ENCODE results near the gene DMD. TPM values are rescaled to one million over a fixed set of nuclear protein-coding genes. Genes with fewer than 3 reads are reported as not detected.
A peak's percentile ranks its signal among the peaks of the same experiment; 100 is the strongest.

DMD gene
- total RNA-seq, 1 donor from 2014 or later, result 5.1 TPM

- no peak for ATAC-seq
Observed at GRCh38 chrX:33014949-33015348, 196.4 kb downstream of the DMD start.

- no peak for ATAC-seq
Observed at GRCh38 chrX:33014086-33014485, 197.3 kb downstream of the DMD start.

GRCh38 chrX:33001107-33001506, 210.2 kb downstream of the DMD start:
- ATAC-seq, result no peak

GRCh38 chrX:32998776-32999175, 212.6 kb downstream of the DMD start:
- ATAC-seq, result no peak

DNA sequence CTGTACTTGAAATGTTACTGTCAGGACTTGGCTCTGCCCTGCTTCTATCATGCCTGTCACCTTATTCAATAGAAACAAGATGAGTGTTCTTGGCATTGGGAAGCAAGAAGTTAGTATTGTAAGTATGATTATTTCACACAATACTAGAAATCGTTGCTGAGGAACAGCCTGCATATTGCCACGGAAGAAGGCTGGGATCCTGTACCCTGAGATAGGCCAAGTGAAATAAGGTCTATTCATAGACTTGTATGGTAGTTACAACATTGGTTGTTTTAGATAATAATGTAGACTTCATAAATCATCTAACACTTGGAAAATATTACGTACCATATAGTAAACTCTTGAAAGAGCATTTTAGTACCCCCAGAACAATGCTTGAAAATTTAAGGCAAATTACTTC, 215.9 kb downstream of the DMD start:
- ATAC-seq, result no peak

DNA sequence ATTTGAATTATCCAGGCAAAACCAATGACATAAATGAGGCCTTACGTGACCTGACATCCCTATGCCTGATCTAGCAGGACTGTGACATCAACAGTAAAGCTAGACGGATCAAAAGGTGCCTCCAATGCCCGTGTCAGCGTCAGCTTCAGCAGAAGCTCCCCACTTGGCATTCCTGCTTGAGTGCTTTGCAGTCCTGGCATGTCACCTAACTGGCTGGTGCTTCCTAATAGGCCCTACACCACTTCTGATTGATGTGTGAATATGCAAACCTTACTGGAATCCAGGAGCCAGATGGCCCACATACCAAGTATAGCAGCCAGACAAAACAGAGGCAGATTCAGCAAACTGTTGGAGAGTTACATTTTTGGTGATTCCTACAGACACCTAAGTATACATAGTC, 224.2 kb downstream of the DMD start:
- ATAC-seq, result no peak

GRCh38 chrX:32985544-32985943, 225.8 kb downstream of the DMD start:
- ATAC-seq, result no peak

- no peak for ATAC-seq
Observed at GRCh38 chrX:32966821-32967355, 244.5 kb downstream of the DMD start.

DNA sequence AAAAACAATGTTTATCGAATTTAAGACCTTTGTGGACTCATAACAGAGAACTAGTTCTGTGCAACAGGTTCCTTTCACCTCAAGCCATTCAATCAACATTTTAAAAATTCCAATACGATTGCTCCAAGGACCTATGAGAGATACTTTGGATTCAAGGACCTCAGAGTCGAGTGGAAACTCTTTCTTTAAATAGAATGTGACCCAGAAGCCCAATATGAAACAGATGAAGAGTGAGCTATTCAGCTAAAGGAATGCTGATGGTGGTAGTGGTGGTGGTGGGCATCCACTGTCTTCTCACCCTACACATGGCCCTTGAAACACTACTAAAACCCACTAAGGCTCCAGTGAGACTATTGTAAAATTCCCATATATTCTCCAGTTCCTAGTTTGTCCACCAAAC, 257.2 kb downstream of the DMD start:
- ATAC-seq, result no peak

- no peak for ATAC-seq
Observed at GRCh38 chrX:32948130-32948529, 263.2 kb downstream of the DMD start.

DNA sequence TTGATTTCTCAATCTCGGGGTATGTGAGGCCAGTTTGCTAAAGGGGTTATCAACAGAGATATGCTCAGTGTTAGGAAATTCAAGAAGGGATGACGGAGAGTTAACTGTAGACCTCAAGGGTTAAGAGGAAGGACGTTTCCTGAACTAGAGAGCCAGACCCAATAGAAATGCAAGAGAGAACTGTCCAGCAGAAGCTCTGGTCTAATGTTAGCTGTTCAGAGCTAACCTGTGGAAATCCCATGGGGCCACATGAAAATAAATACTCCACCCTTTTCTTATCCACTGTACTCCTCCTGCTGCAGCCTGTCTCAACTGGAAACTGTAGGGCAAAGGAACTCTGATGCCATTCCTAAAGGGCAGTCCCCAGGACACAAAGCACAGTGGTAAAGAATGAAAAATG, 274.3 kb downstream of the DMD start:
- no peak for ATAC-seq

GRCh38 chrX:32933548-32933947, 277.8 kb downstream of the DMD start:
- ATAC-seq, result no peak

- ATAC-seq, result no peak
Observed at GRCh38 chrX:32929040-32929439, 282.3 kb downstream of the DMD start.

DNA sequence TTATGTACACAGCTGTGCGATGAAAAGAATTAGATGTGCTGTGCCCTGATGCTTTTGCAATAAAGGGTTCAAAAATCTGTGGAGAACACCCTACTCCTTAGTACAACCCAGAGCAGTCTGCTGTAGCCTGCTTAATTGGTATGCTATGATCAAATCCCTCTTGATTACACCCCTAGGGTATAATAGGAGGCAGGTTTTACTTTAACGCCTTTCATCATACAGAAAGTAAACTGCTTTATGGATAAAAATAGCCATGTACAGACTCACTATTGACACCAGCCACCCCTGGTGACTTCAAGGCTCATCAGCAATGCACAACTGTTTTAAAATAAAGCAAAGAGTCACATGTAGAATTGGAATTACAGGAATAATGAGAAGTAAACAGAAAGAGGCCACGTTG, 315.3 kb downstream of the DMD start:
- ATAC-seq, result no peak

GRCh38 chrX:32894679-32895078, 316.7 kb downstream of the DMD start:
- no peak for ATAC-seq

GRCh38 chrX:32893751-32894150, 317.6 kb downstream of the DMD start:
- no peak for ATAC-seq

DNA sequence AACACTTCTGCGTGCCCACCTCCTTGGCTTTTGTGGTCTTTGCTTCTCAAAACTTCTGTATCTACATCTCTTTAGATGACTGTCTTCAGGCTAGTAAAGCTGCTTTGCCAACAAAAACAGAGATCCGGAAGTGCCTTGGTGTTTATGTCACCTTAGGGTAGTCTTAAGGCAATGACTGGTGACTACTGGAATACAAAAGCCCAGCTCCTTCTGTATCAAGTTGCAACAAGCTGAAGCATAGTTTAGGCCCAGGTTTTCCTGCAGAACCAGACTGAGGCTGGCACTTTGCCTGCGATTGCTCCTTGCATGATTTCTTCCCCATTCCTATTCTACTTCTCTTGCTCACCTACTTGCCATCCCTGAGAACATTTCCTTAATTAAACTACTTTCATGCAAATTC, 333.8 kb downstream of the DMD start:
- ATAC-seq, result peak; percentile 87

- ATAC-seq, result no peak
Observed at GRCh38 chrX:32874839-32875238, 336.5 kb downstream of the DMD start.

- ATAC-seq, result no peak
Observed at GRCh38 chrX:32873786-32874185, 337.6 kb downstream of the DMD start.

- ATAC-seq, result peak; percentile 68
Observed at GRCh38 chrX:32871636-32872035, 339.7 kb downstream of the DMD start.

DNA sequence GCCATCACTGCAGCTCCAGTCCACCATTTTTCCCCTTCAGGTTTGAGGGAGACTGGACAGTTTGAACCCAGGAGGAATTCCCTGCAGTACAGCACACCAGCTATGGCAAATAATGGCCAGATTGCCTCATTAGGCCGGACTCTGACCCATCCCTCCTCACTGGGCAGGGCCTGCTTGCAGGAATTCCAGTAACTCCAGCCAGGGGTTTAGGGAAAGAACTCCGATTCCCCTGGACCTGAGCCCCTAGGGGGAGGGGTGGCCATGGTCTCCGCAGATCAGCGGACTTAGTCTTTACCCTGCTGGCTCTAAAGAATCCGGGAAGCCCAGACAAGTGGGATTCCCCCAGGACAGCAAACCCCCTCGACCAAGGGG, 342.8 kb downstream of the DMD start:
- no peak for ATAC-seq

DNA sequence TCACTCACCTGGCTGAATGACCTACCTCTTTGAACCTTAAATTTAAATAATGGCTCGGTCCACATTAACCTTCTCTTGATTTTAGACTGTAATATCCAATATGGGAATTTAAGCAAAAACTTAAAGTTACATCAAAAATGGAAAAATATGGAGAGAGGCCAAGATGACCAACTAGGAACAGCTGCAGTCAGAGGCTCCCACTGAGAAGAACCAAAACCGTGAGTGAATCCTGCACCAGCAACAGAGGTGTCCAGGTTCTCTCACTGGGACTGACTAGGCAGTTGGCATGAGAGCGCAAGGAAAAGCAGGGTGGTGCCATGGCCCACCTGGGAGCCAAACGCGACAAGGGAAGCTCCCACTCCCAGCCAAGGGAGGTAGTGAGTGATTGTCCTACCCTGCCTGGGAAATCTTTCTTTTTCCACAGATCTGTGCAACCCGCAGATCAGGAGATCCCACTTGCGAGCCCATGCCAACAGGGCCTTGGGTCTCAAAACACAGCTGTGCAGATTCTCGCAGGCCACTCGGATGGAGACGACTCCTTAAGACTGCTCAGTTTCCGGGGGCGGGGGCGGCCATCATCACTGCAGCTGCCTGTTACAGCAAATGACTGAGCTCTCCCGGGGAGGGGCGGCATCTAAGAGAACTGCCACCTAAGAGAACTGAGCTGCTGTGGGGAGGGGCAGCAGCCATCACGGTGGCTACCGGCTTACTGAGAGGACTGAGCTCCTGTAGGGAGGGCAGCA, 343.4 kb downstream of the DMD start:
- ATAC-seq, result no peak

GRCh38 chrX:32852203-32852602, 359.1 kb downstream of the DMD start:
- ATAC-seq, result no peak

DNA sequence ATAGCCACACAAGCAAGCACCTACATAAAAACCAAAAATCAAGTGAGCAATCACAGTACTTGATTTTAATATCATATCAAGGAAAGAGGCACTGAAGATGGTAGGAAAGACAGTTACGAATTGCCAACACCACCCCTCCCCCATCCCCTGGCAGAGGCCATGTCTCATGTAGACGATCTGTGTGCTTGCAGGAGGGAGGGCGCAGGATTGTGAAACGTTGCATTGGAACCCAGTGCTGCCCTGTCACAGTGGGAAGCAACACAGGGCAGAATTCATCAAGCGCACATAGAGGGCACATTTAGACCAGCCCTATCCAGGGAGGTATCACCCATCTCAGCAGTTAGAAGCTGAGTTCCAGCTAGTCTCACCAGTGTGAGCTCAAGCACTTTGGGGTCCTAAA, 359.8 kb downstream of the DMD start:
- ATAC-seq, result no peak

DNA sequence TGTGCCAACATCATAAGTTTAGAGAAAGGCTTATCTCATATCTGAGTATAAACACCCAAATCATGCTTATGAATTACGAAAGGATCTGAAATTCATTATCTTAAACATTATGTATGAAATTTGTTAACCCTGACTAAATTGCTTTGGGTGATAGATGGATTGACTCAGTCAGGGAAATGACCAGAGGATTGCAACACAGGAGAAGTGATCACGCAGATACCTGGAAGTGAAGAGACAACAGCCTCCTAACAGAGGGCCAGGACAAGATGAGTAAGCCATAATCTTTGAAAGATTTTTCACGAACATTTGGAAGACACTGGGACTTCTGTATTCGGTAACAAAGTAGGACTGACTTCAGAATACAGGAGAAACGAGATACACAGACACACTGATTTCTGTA, 363.4 kb downstream of the DMD start:
- ATAC-seq, result no peak

Data from esophagus mucosa (tissue), 1 donor.